ENCODE measurements around the gene FAM98C.

DNA sequence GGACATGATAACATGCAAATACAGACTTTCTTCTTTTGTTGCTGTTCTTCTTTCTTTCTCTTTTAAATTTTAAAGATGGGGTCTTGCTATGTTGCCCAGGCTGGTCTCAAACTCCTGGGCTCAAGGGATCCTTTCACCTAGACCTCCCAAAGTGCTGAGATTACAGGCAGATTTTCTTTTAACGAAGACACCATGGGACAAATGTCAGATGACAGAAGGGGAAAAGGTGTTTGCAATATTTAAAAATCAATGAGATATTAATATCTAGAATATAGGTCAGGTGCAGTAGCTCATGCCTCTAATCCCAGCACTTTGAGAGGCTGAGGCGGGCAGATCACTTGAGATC is 26.9 kb downstream of the FAM98C start:
- TF ChIP-seq EZH2 (IDR thresholded peaks at IDR 0.05; ENCODE audit: insufficient read depth, poor library complexity, severe bottlenecking) (no peak), EZH2phosphoT487 (IDR thresholded peaks at IDR 0.05; ENCODE audit: insufficient read depth, low read depth) (no peak)

Data from GM23248 (cell line).